GM12875 (cell line): ENCODE measurements around the gene NR3C1.

Experiments
- H3K4me3 ChIP-seq: one replicate; pipeline ENCODE4 v1.5.1; 2011; ENCODE audit warnings: low read depth, low read length, control low read depth
- CTCF ChIP-seq: IDR thresholded peaks from 2 replicates; pipeline ENCODE4 v1.5.1; 2011; ENCODE audit warnings: low read depth, mild to moderate bottlenecking, control low read depth, inconsistent platforms, low read length, moderate library complexity, borderline replicate concordance; ENCODE audit not compliant: insufficient read depth

The NR3C1 gene

GRCh38 chr5:143345671-143346440, 57.6 kb downstream of the NR3C1 start:
- H3K4me3 ChIP-seq = no peak overlapping the region
- no peak for TF ChIP-seq CTCF

- no peak overlapping the region for H3K4me3 ChIP-seq
Observed at GRCh38 chr5:143343042-143343441, 60.4 kb downstream of the NR3C1 start.

GRCh38 chr5:143342607-143343006, 60.9 kb downstream of the NR3C1 start:
- TF ChIP-seq CTCF = no peak
- H3K4me3 ChIP-seq = no peak overlapping the region

More at GRCh38 chr5:143343042-143343441, 60.4 kb downstream of the NR3C1 start:
- TF ChIP-seq CTCF = no peak

- TF ChIP-seq CTCF = no peak
- no peak overlapping the region for H3K4me3 ChIP-seq
Observed at GRCh38 chr5:143341807-143342570, 61.5 kb downstream of the NR3C1 start.

- TF ChIP-seq CTCF = no peak
- no peak overlapping the region for H3K4me3 ChIP-seq
Observed at GRCh38 chr5:143340891-143341685, 62.4 kb downstream of the NR3C1 start.

- no peak for TF ChIP-seq CTCF
- H3K4me3 ChIP-seq = no peak overlapping the region
Observed at GRCh38 chr5:143338658-143339366, 64.7 kb downstream of the NR3C1 start.
